OCI-LY7 (cell line): ENCODE results near the gene C1orf50. TPM values are rescaled to one million over a fixed set of nuclear protein-coding genes. Genes with fewer than 3 reads are reported as not detected.

Source experiments
- BruUV-seq: library from RNA; stranded (reverse); fragments of 400-500 nt; replicated peaks from 2 replicates; lab custom pipeline; 2021; lab: Mats Ljungman, UMichigan
- CTCF ChIA-PET: fragments of 300-600 bp; sonication (Branson Sonifier 250); formaldehyde crosslinking; loops from one replicate; lab custom pipeline; 2022; ENCODE audit warnings: antibody characterized with exemption; ENCODE audit not compliant: unreplicated experiment; lab: Charles Lee
- POLR2A ChIA-PET: fragments of 300-600 bp; sonication (Branson Sonifier 250); formaldehyde crosslinking; loops from one replicate; lab custom pipeline; 2022; ENCODE audit warnings: antibody characterized with exemption; lab: Charles Lee
- DNase-seq: peaks from one replicate; pipeline ENCODE4 v3.0.0-alpha.2; 2015; ENCODE audit warnings: low spot score
- H2AFZ ChIP-seq: fragments of 200-600 bp; sonication (generic), shearing (Covaris generic); 2 replicates; pipeline ENCODE4 v1.6.1; 2014; ENCODE audit warnings: mild to moderate bottlenecking, antibody characterized with exemption, low read length, moderate library complexity
- H3K27ac ChIP-seq: fragments of 200-600 bp; sonication (generic); 2 replicates; pipeline ENCODE4 v1.5.1; 2014; ENCODE audit warnings: mixed run types, low read depth, mild to moderate bottlenecking, moderate library complexity, low read length, inconsistent platforms; ENCODE audit not compliant: poor library complexity, severe bottlenecking
- H3K36me3 ChIP-seq: fragments of 200-600 bp; sonication (generic); 2 replicates; pipeline ENCODE4 v1.6.1; 2014; ENCODE audit warnings: mild to moderate bottlenecking, antibody characterized with exemption, low read length, moderate library complexity, mixed read lengths; ENCODE audit not compliant: insufficient read depth
- H3K4me1 ChIP-seq: fragments of 200-600 bp; sonication (generic); 2 replicates; pipeline ENCODE4 v1.5.1; 2014; ENCODE audit warnings: mild to moderate bottlenecking, low read length; ENCODE audit not compliant: insufficient read depth, poor library complexity, severe bottlenecking
- H3K4me2 ChIP-seq: fragments of 200-600 bp; sonication (generic); 2 replicates; pipeline ENCODE4 v1.6.1; 2014; ENCODE audit warnings: mild to moderate bottlenecking, low read length
- H3K4me3 ChIP-seq: fragments of 200-600 bp; sonication (generic); 2 replicates; pipeline ENCODE4 v1.5.1; 2014; ENCODE audit warnings: mild to moderate bottlenecking, low read depth, low read length; ENCODE audit not compliant: poor library complexity, severe bottlenecking
- H3K79me2 ChIP-seq: fragments of 200-600 bp; sonication (generic); 2 replicates; pipeline ENCODE4 v1.6.1; 2016; ENCODE audit warnings: low read depth, mild to moderate bottlenecking, low read length, moderate library complexity, mixed read lengths; ENCODE audit not compliant: insufficient read depth
- H3K9me2 ChIP-seq: fragments of 200-600 bp; sonication (generic); 2 replicates; pipeline ENCODE4 v1.6.1; 2016; ENCODE audit warnings: mild to moderate bottlenecking, low read length, mixed read lengths; ENCODE audit not compliant: insufficient read depth
- H3K9me3 ChIP-seq: fragments of 200-600 bp; sonication (generic); 2 replicates; pipeline ENCODE4 v1.6.1; 2014; ENCODE audit warnings: mild to moderate bottlenecking, mixed run types, low read length, mixed read lengths
- H4K20me1 ChIP-seq: fragments of 200-600 bp; sonication (generic); 2 replicates; pipeline ENCODE4 v1.6.1; 2014; ENCODE audit warnings: mild to moderate bottlenecking, antibody characterized with exemption, low read length, moderate library complexity, mixed read lengths; ENCODE audit not compliant: insufficient read depth
- CTCF ChIP-seq: fragments of 200-600 bp; sonication (generic); conservative IDR thresholded peaks from 2 replicates; pipeline ENCODE4 v1.5.1; 2014; ENCODE audit warnings: mild to moderate bottlenecking, antibody characterized with exemption, low read length, moderate library complexity, mixed read lengths
- EZH2phosphoT487 ChIP-seq: fragments of 200-600 bp; sonication (generic); IDR thresholded peaks from 2 replicates; pipeline ENCODE4 v1.6.1; 2018; ENCODE audit warnings: low read depth, borderline replicate concordance, mild to moderate bottlenecking, mixed run types, antibody characterized with exemption, low read length, moderate library complexity, mixed read lengths
- intact Hi-C: fragments of 100-400 bp; cut with micrococcal nuclease; formaldehyde crosslinking; loops from one replicate; pipeline ENCODE4 v1.10.0; 2022; ENCODE audit not compliant: unreplicated experiment
- total RNA-seq, 2 experiments: library from RNA; depleted of rRNA in 1 of 2; stranded (reverse); fragments of >200 nt in 1 of 2; shearing (Covaris generic) in 1 of 2; gene quantifications; 2 replicates each; pipeline ENCODE4 v1.2.3, GENCODE V29; 2014 to 2022

Gene C1orf50
- total RNA-seq, 2 experiments from 2014 or later, result 3.2 to 9.9 TPM

- Histone ChIP-seq H3K27ac (no peak overlapping the region), H3K9me2 (no peaks in the 10 kb centered on the region), H3K9me3 (no peaks in the 10 kb centered on the region), H4K20me1 (no peaks in the 10 kb centered on the region), H3K36me3 (no peaks in the 10 kb centered on the region), H2AFZ (no peak overlapping the region), H3K4me2 (no peak overlapping the region), H3K4me1 (peaks cover 5% of the 10 kb centered on the region), H3K4me3 (no peak overlapping the region), H3K79me2 (no peaks in the 10 kb centered on the region)
- no peak for DNase-seq
- TF ChIP-seq CTCF, result no peak
- no peak for TF ChIP-seq EZH2phosphoT487
- intact Hi-C loops, result no loop called here
- POLR2A ChIA-PET, result interaction anchor here (0.6 kb wide), 1 partner anchor 42 kb away, joined by 4 read pairs; no protein-coding TSS in a partner anchor
- no TSS peak for BruUV-seq
- CTCF ChIA-PET, result no interaction called here
Measured at GRCh38 chr1:42825036-42825851, 58.2 kb downstream of the C1orf50 start.

Other genes starting within 250 kb of the C1orf50 start
- 74.4 and 95.7 TPM in 2 replicates for gene PPIH, start 108.8 kb upstream of the C1orf50 start, total RNA-seq (2014; rRNA removed; shearing (Covaris generic))
- 81.3 and 100 TPM in 2 replicates for gene PPIH, start 108.8 kb upstream of the C1orf50 start, total RNA-seq (2022)
- 750 and 887 TPM in 2 replicates for gene YBX1, start 84.8 kb upstream of the C1orf50 start, total RNA-seq (2014; rRNA removed; shearing (Covaris generic))
- 956 and 965 TPM in 2 replicates for gene YBX1, start 84.8 kb upstream of the C1orf50 start, total RNA-seq (2022)
- not detected in 2 replicates for gene CLDN19, start 27.0 kb upstream of the C1orf50 start, total RNA-seq (2014; rRNA removed; shearing (Covaris generic))
- gene CLDN19, start 27.0 kb upstream of the C1orf50 start, total RNA-seq (2022), result not detected in 2 replicates
- 39.0 and 43.8 TPM in 2 replicates for gene P3H1, start 221 bp upstream of the C1orf50 start, total RNA-seq (2014; rRNA removed; shearing (Covaris generic))
- gene P3H1, start 221 bp upstream of the C1orf50 start, total RNA-seq (2022), result 44.1 and 45.7 TPM in 2 replicates
- gene TMEM269, start 17.7 kb downstream of the C1orf50 start, total RNA-seq (2014; rRNA removed; shearing (Covaris generic)), result 0.08 and 0.16 TPM in 2 replicates
- gene TMEM269, start 17.7 kb downstream of the C1orf50 start, total RNA-seq (2022), result 0.46 and 0.81 TPM in 2 replicates
- gene ERMAP, start 49.9 kb downstream of the C1orf50 start, total RNA-seq (2014; rRNA removed; shearing (Covaris generic)), result 2.3 and 2.7 TPM in 2 replicates
- 5.1 and 5.2 TPM in 2 replicates for gene ERMAP, start 49.9 kb downstream of the C1orf50 start, total RNA-seq (2022)
- gene SVBP, start 50.1 kb downstream of the C1orf50 start, total RNA-seq (2014; rRNA removed; shearing (Covaris generic)), result 23.1 and 32.3 TPM in 2 replicates
- 18.9 and 21.0 TPM in 2 replicates for gene SVBP, start 50.1 kb downstream of the C1orf50 start, total RNA-seq (2022)
- gene ZNF691, start 79.4 kb downstream of the C1orf50 start, total RNA-seq (2014; rRNA removed; shearing (Covaris generic)), result 14.1 and 17.8 TPM in 2 replicates
- 21.1 and 23.6 TPM in 2 replicates for gene ZNF691, start 79.4 kb downstream of the C1orf50 start, total RNA-seq (2022)
- 45.7 and 66.6 TPM in 2 replicates for gene SLC2A1, start 191.6 kb downstream of the C1orf50 start, total RNA-seq (2014; rRNA removed; shearing (Covaris generic))
- gene SLC2A1, start 191.6 kb downstream of the C1orf50 start, total RNA-seq (2022), result 78.9 and 93.4 TPM in 2 replicates